HepG2 (cell line): ENCODE data around the gene ARHGAP26. TPM values are rescaled to one million over a fixed set of nuclear protein-coding genes. Genes with fewer than 3 reads are reported as not detected.

Experiments
- GABPB1 ChIP-seq: IDR thresholded peaks from 2 replicates; pipeline ENCODE4 v1.6.1; 2016; ENCODE audit warnings: mild to moderate bottlenecking, missing genetic modification reagents, moderate library complexity, missing compliant biosample characterization
- HIC2 ChIP-seq: sonication (generic); formaldehyde crosslinking; IDR thresholded peaks from 2 replicates; pipeline ENCODE4 v1.9.0; 2022; ENCODE audit warnings: low read depth, missing genetic modification reagents
- KDM4B ChIP-seq: sonication (generic); formaldehyde crosslinking; IDR thresholded peaks from 2 replicates; pipeline ENCODE4 v1.4.0; 2020; ENCODE audit warnings: missing genetic modification reagents
- KMT2A ChIP-seq: sonication (generic); formaldehyde crosslinking; IDR thresholded peaks from 2 replicates; pipeline ENCODE4 v1.4.0; 2020; ENCODE audit warnings: missing genetic modification reagents
- MAFK ChIP-seq, 2 experiments: IDR thresholded peaks in 1 of 2; conservative IDR thresholded peaks in 1 of 2; 2 replicates each; pipeline ENCODE4 v1.6.1; 2011; ENCODE audit warnings: improper control_type of control experiment in 2 of 2, low read length in 2 of 2
- NFKBIZ ChIP-seq: IDR thresholded peaks from 2 replicates; pipeline ENCODE4 v1.6.1; 2018; ENCODE audit warnings: missing genetic modification reagents, missing compliant biosample characterization
- RNF2 ChIP-seq: fragments of 450-650 bp; conservative IDR thresholded peaks from 2 replicates; pipeline ENCODE4 v1.6.1; 2016; ENCODE audit warnings: low read depth
- SAFB2 ChIP-seq: sonication (generic); formaldehyde crosslinking; IDR thresholded peaks from 2 replicates; pipeline ENCODE4 v1.5.1; 2020; ENCODE audit warnings: missing genetic modification reagents, low read depth, mild to moderate bottlenecking, borderline replicate concordance
- SALL1 ChIP-seq: sonication (generic); formaldehyde crosslinking; IDR thresholded peaks from 2 replicates; pipeline ENCODE4 v1.8.0; 2022; ENCODE audit warnings: mild to moderate bottlenecking, missing genetic modification reagents
- SIN3B ChIP-seq: fragments of 150-350 bp; IDR thresholded peaks from 2 replicates; pipeline ENCODE4 v1.6.1; 2014; ENCODE audit warnings: low read length
- SP4 ChIP-seq: sonication (generic); formaldehyde crosslinking; IDR thresholded peaks from 2 replicates; pipeline ENCODE4 v1.8.1; 2023; ENCODE audit warnings: mild to moderate bottlenecking, missing genetic modification reagents
- SPEN ChIP-seq: sonication (generic); formaldehyde crosslinking; IDR thresholded peaks from 2 replicates; pipeline ENCODE4 v1.5.1; 2020; ENCODE audit warnings: low read depth, mild to moderate bottlenecking, missing genetic modification reagents
- SYNCRIP ChIP-seq: fragments of 200-400 bp; formaldehyde crosslinking; IDR thresholded peaks from 2 replicates; pipeline ENCODE4 v1.6.1; 2018; ENCODE audit warnings: mild to moderate bottlenecking, low read depth, low read length; ENCODE audit not compliant: insufficient read depth
- ZNF274 ChIP-seq: sonication (generic); formaldehyde crosslinking; IDR thresholded peaks from 2 replicates; pipeline ENCODE4 v1.5.1; 2020; ENCODE audit warnings: mild to moderate bottlenecking, missing genetic modification reagents
- ZNF354B ChIP-seq: sonication (generic); formaldehyde crosslinking; IDR thresholded peaks from 2 replicates; pipeline ENCODE4 v1.8.0; 2022; ENCODE audit warnings: mild to moderate bottlenecking, missing genetic modification reagents
- ZNF407 ChIP-seq: sonication (generic); formaldehyde crosslinking; IDR thresholded peaks from one replicate; pipeline ENCODE4 v1.5.1; 2020; ENCODE audit warnings: mild to moderate bottlenecking, missing genetic modification reagents; ENCODE audit errors: not compliant biosample characterization
- ZNF441 ChIP-seq: sonication (generic); formaldehyde crosslinking; IDR thresholded peaks from 2 replicates; pipeline ENCODE4 v1.7.0; 2021; ENCODE audit warnings: missing genetic modification reagents, borderline replicate concordance
- ZNF619 ChIP-seq: sonication (generic); formaldehyde crosslinking; IDR thresholded peaks from 2 replicates; pipeline ENCODE4 v1.4.0; 2020; ENCODE audit warnings: mild to moderate bottlenecking, missing genetic modification reagents
- ZNF766 ChIP-seq: sonication (generic); formaldehyde crosslinking; IDR thresholded peaks from 2 replicates; pipeline ENCODE4 v1.5.0; 2020; ENCODE audit warnings: missing genetic modification reagents, borderline replicate concordance
- polyA plus RNA-seq, 8 experiments: library from polyadenylated mRNA; depleted of rRNA in 3 of 8; stranded (reverse) in 7 of 8; unstranded in 1 of 8; fragments of >200 nt; fragmentation: Illumina TruSeq in 4 of 8; extraction: Trizol in 4 of 8; gene quantifications; 2 replicates each; pipeline versions ENCODE4 v1.2.1 to v1.2.3, GENCODE V29; 2011 to 2016; ENCODE audit warnings: low read depth in 4 of 8, missing spikeins in 1 of 8, mixed read lengths in 1 of 8; ENCODE audit not compliant: insufficient read depth in 1 of 8
- total RNA-seq, 5 experiments: library from RNA; depleted of rRNA; stranded (reverse); fragments of >200 nt; fragmentation: Illumina TruSeq; extraction: Trizol; gene quantifications; 2 replicates each; pipeline ENCODE4 v1.2.3, GENCODE V29; 2016; ENCODE audit warnings: low read depth in 1 of 5

The ARHGAP26 gene
- total and polyA plus RNA-seq, 2 of the 13 experiments (the other 11 are each of a cell fraction or from before 2014, with no cell fraction given), result 9.6 to 18.2 TPM

GRCh38 chr5:142770650-142771609, 753 bp downstream of the ARHGAP26 start (continued):
- TF ChIP-seq ZNF407 (CRISPR knock-in tag), result no peak
- no peak for TF ChIP-seq SIN3B
- peak; percentile 44; the same call in 1 of the 2 replicates for TF ChIP-seq SALL1 (CRISPR knock-in tag)
- TF ChIP-seq HIC2 (CRISPR knock-in tag), result peak; percentile 96
- 0 out of 2 replicates have a peak, but pooled peaks have one; percentile 0 for TF ChIP-seq ZNF441 (CRISPR knock-in tag)
- TF ChIP-seq RNF2, result no peak
- peak; percentile 77; the same call in 1 of the 2 replicates for TF ChIP-seq ZNF619 (CRISPR knock-in tag)
- TF ChIP-seq ZNF766 (CRISPR knock-in tag), result no peak
- TF ChIP-seq KDM4B, result no peak
- TF ChIP-seq ZNF354B, result no peak
- TF ChIP-seq SYNCRIP, result no peak
- TF ChIP-seq GABPB1 (CRISPR knock-in tag), result peak; percentile 69; the same call in 1 of the 2 replicates
- TF ChIP-seq SAFB2, result no peak
- TF ChIP-seq NFKBIZ, result no peak
- no peak for TF ChIP-seq SP4 (CRISPR knock-in tag)
- peak; percentile 64; the same call in 1 of the 2 replicates for TF ChIP-seq SPEN (CRISPR knock-in tag)
- TF ChIP-seq MAFK (conservative IDR thresholded peaks at IDR 0.05 in 1 of 2, IDR thresholded peaks at IDR 0.05 in 1 of 2; ENCODE audit: low read length in 2 of 2), result no peak
- TF ChIP-seq ZNF274, result peak; percentile 50
- TF ChIP-seq KMT2A (CRISPR knock-in tag), result peak; percentile 94
